ENCODE data around the gene RAI1. TPM values are rescaled to one million over a fixed set of nuclear protein-coding genes. Genes with fewer than 3 reads are reported as not detected.
"Not testable (repeated sequence)": the region's sequence is repeated elsewhere in the genome, so short reads cannot be mapped to it uniquely, and the experiment has no call there.

RAI1 gene
- total RNA-seq, 2 experiments from 2014 or later: 16.7 TPM

- Mint-ChIP-seq H3K36me3 (ENCODE audit: low read depth) (peaks cover 10% of the 10 kb centered on the region), H3K27ac (no peak overlapping the region), H3K4me1 (peaks cover 20% of the 10 kb centered on the region), H3K27me3 (no peaks in the 10 kb centered on the region), H3K9me3 (no peaks in the 10 kb centered on the region), H3K4me3 (no peak overlapping the region)
- POLR2A ChIA-PET: interaction anchor here (0.6 kb wide), 1 partner anchor 21 kb away, joined by 3 read pairs; no protein-coding TSS in a partner anchor
- no peak for DNase-seq
- CTCF ChIA-PET: no interaction called here
These were observed 116.0 kb downstream of the RAI1 start for GRCh38 chr17:17797119-17797809.

DNA sequence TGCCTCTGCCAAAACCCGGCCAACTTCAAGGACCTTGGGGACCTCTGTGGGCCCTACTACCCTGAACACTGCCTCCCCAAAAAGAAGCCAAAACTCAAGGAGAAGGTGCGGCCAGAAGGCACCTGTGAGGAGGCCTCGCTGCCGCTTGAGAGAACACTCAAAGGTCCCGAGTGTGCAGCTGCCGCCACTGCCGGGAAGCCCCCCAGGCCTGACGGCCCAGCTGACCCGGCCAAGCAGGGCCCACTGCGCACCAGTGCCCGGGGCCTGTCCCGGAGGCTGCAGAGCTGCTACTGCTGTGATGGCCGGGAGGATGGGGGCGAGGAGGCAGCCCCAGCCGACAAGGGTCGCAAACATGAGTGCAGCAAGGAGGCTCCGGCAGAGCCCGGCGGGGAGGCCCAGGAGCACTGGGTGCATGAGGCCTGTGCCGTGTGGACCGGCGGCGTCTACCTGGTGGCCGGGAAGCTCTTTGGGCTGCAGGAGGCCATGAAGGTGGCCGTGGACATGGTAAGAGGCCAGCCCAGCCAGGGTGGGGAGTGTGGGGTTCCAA lies 116.8 kb downstream of the RAI1 start:
- H3K27ac Mint-ChIP-seq: no peak overlapping the region
- peaks cover 10% of the 10 kb centered on the region for H3K36me3 Mint-ChIP-seq (ENCODE audit: low read depth)
- ChIA-PET POLR2A (no interaction called here), CTCF (no interaction called here)
- no peak for DNase-seq
- H3K4me1 Mint-ChIP-seq: peaks cover 12% of the 10 kb centered on the region
- H3K27me3 Mint-ChIP-seq: no peaks in the 10 kb centered on the region
- H3K4me3 Mint-ChIP-seq: no peak overlapping the region
- H3K9me3 Mint-ChIP-seq: no peaks in the 10 kb centered on the region

GRCh38 chr17:17798573-17799255 lies 117.5 kb downstream of the RAI1 start:
- no peaks in the 10 kb centered on the region for H3K27me3 Mint-ChIP-seq
- ChIA-PET POLR2A (no interaction called here), CTCF (no interaction called here)
- no peaks in the 10 kb centered on the region for H3K9me3 Mint-ChIP-seq
- peaks cover 5% of the 10 kb centered on the region for H3K4me1 Mint-ChIP-seq
- DNase-seq: no peak
- H3K4me3 Mint-ChIP-seq: no peak overlapping the region
- peaks cover 4% of the 10 kb centered on the region for H3K36me3 Mint-ChIP-seq (ENCODE audit: low read depth)
- H3K27ac Mint-ChIP-seq: no peak overlapping the region

GRCh38 chr17:17800504-17801021 lies 119.3 kb downstream of the RAI1 start:
- no peaks in the 10 kb centered on the region for H3K27me3 Mint-ChIP-seq
- POLR2A ChIA-PET: no interaction called here
- H3K27ac Mint-ChIP-seq: no peak overlapping the region
- H3K36me3 Mint-ChIP-seq (ENCODE audit: low read depth): peaks cover 3% of the 10 kb centered on the region
- DNase-seq: no peak
- H3K4me1 Mint-ChIP-seq: no peaks in the 10 kb centered on the region
- no peak overlapping the region for H3K4me3 Mint-ChIP-seq
- no peaks in the 10 kb centered on the region for H3K9me3 Mint-ChIP-seq
- CTCF ChIA-PET: no interaction called here

- no peaks in the 10 kb centered on the region for H3K27me3 Mint-ChIP-seq
- POLR2A ChIA-PET: interaction anchor here (0.9 to 1.1 kb wide), 2 partner anchors 9 to 19 kb away, joined by 3 read pairs; no protein-coding TSS in a partner anchor
- CTCF ChIA-PET: interaction anchor here (1.1 kb wide), 1 partner anchor 27 kb away, joined by 3 read pairs; no protein-coding TSS in a partner anchor
- no peak overlapping the region for H3K4me3 Mint-ChIP-seq
- no peak for DNase-seq
- H3K4me1 Mint-ChIP-seq: no peaks in the 10 kb centered on the region
- no peak overlapping the region for H3K27ac Mint-ChIP-seq
- no peaks in the 10 kb centered on the region for H3K9me3 Mint-ChIP-seq
- H3K36me3 Mint-ChIP-seq (ENCODE audit: low read depth): peaks cover 8% of the 10 kb centered on the region
These were observed 120.7 kb downstream of the RAI1 start for GRCh38 chr17:17801800-17802481.

- Mint-ChIP-seq H3K4me1 (peaks cover 10% of the 10 kb centered on the region), H3K9me3 (no peaks in the 10 kb centered on the region), H3K36me3 (ENCODE audit: low read depth) (peaks cover 11% of the 10 kb centered on the region), H3K27me3 (no peaks in the 10 kb centered on the region), H3K4me3 (no peak overlapping the region), H3K27ac (no peak overlapping the region)
- no peak for DNase-seq
- ChIA-PET CTCF (no interaction called here), POLR2A (no interaction called here)
These were observed 122.7 kb downstream of the RAI1 start for GRCh38 chr17:17804007-17804406.

GRCh38 chr17:17805575-17805974 lies 124.3 kb downstream of the RAI1 start:
- H3K27me3 Mint-ChIP-seq: no peaks in the 10 kb centered on the region
- CTCF ChIA-PET: no interaction called here

DNA sequence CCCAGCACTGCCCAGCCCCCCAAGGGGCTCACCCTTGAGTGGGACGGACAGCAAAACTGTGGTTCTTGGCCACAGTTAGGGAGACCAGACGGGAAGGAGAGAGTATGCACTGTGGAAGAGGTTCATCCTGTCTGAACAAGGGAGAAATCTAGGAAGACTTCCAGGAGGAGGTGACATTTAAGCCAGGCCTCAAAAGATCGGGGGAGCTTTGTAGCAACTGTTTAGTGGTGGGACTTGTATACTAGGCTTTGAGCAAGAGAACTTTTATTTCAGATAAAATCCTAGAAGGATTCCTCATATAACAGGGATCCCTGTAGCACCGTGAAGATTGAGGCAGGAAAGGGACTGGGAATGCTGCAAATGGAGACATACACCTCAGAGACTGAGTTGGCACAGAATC lies 124.8 kb downstream of the RAI1 start:
- H3K4me1 Mint-ChIP-seq: peaks cover 15% of the 10 kb centered on the region
- no peak overlapping the region for H3K27ac Mint-ChIP-seq
- ChIA-PET CTCF (no interaction called here), POLR2A (interaction anchor here (0.9 to 1.4 kb wide), 4 partner anchors 16 to 32 kb away, joined by 3 to 8 read pairs (median 4); partner anchors contain the start of gene SREBF1)
- peaks cover 20% of the 10 kb centered on the region for H3K36me3 Mint-ChIP-seq (ENCODE audit: low read depth)
- no peak overlapping the region for H3K4me3 Mint-ChIP-seq
- DNase-seq: no peak
- H3K9me3 Mint-ChIP-seq: no peaks in the 10 kb centered on the region
- no peaks in the 10 kb centered on the region for H3K27me3 Mint-ChIP-seq

More at GRCh38 chr17:17805575-17805974, 124.3 kb downstream of the RAI1 start:
- H3K27ac Mint-ChIP-seq: no peak overlapping the region
- peaks cover 14% of the 10 kb centered on the region for H3K4me1 Mint-ChIP-seq
- POLR2A ChIA-PET: interaction anchor here (0.9 to 1.4 kb wide), 3 partner anchors 28 to 33 kb away, joined by 3 to 8 read pairs (median 3); partner anchors contain the start of gene SREBF1
- H3K9me3 Mint-ChIP-seq: no peaks in the 10 kb centered on the region
- no peak overlapping the region for H3K4me3 Mint-ChIP-seq
- DNase-seq: no peak
- H3K36me3 Mint-ChIP-seq (ENCODE audit: low read depth): peaks cover 15% of the 10 kb centered on the region

DNA sequence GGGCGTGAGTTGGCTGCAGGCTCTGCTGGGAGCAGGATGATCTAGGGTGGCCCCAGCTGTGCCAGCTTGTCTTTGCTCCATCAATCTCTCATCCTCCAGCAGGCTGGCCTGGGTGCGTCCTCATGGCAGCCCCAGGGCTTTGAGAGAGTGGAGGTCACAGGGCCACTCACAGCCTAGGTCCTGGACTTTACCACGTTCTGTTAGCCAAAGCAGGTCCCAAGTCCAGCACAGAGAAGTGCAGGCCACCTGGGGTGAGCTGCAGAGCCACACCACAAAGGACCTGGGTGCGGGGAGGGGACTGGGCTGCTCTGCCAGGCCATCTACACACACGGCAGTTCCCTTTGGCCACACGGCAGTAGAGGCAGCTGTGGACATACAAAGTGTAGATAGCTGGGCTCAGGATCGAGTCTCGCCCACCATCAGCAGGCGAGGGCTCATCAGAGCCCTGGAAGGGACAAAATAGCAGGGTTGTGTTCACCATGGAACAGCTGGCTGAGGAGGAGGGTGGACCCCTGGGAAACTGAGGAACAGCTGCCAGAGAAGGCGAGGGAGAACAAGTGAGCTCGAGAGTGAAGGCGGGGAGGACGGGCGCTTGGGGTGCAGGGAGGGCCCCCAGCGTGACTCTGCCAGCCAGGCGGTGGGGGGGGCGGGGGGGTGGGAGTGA lies 125.5 kb downstream of the RAI1 start:
- ChIA-PET POLR2A (interaction anchor here (1.0 to 1.4 kb wide), 4 partner anchors 16 to 40 kb away, joined by 3 to 8 read pairs (median 4); partner anchors contain the start of gene SREBF1), CTCF (no interaction called here)
- Mint-ChIP-seq H3K27me3 (no peaks in the 10 kb centered on the region), H3K36me3 (ENCODE audit: low read depth) (peaks cover 26% of the 10 kb centered on the region), H3K4me1 (peaks cover 18% of the 10 kb centered on the region), H3K9me3 (no peaks in the 10 kb centered on the region), H3K27ac (no peak overlapping the region), H3K4me3 (no peak overlapping the region)
- no peak for DNase-seq

GRCh38 chr17:17807440-17807839 lies 126.2 kb downstream of the RAI1 start:
- POLR2A ChIA-PET: interaction anchor here (1.0 to 1.5 kb wide), 3 partner anchors 15 to 39 kb away, joined by 3 to 4 read pairs (median 4); no protein-coding TSS in a partner anchor
- peaks cover 27% of the 10 kb centered on the region for H3K36me3 Mint-ChIP-seq (ENCODE audit: low read depth)
- no peaks in the 10 kb centered on the region for H3K27me3 Mint-ChIP-seq
- no peak for DNase-seq
- H3K27ac Mint-ChIP-seq: no peak overlapping the region
- peaks cover 19% of the 10 kb centered on the region for H3K4me1 Mint-ChIP-seq
- no peak overlapping the region for H3K4me3 Mint-ChIP-seq
- CTCF ChIA-PET: no interaction called here
- H3K9me3 Mint-ChIP-seq: no peaks in the 10 kb centered on the region

DNA sequence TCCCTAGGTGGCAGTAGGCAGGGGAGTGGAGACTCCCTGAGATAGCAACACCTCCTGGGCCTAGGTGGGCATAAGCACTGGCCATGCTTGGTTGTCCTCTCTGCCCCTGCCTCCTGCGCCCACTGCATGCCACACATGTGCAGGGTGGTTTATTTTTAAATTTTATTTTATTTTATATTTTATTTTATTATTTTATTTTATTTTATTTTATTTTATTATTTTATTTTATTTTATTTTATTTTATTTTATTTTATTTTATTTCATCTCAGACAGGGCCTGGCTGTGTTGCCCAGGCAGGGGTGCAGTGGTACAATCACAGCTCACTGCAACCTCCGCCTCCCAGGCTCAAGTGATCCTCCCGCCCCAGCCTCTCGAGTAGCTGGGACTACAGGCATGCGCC lies 126.9 kb downstream of the RAI1 start:
- not testable (repeated sequence) for H3K4me3 Mint-ChIP-seq, H3K27ac Mint-ChIP-seq, H3K9me3 Mint-ChIP-seq, H3K27me3 Mint-ChIP-seq, DNase-seq
- Mint-ChIP-seq H3K4me1 (peaks cover 19% of the 10 kb centered on the region), H3K36me3 (ENCODE audit: low read depth) (peaks cover 31% of the 10 kb centered on the region)
- ChIA-PET CTCF (interaction anchor here (1.1 to 1.7 kb wide), 2 partner anchors 52 to 111 kb away, joined by 3 to 5 read pairs; no protein-coding TSS in a partner anchor), POLR2A (interaction anchor here (0.9 to 1.6 kb wide), 6 partner anchors 12 to 41 kb away, joined by 3 to 5 read pairs (median 4); no protein-coding TSS in a partner anchor)
